HepG2 (cell line): ENCODE data around the gene TMEM141. TPM values are rescaled to one million over a fixed set of nuclear protein-coding genes. Genes with fewer than 3 reads are reported as not detected.

Experiments
- ARNT ChIP-seq: fragments of 450-650 bp; IDR thresholded peaks from 2 replicates; pipeline ENCODE4 v1.6.1; 2017
- ATF7-NPFF ChIP-seq: sonication (generic); formaldehyde crosslinking; IDR thresholded peaks from 2 replicates; pipeline ENCODE4 v1.8.1; 2023; ENCODE audit warnings: mild to moderate bottlenecking, low read depth, missing genetic modification reagents, moderate library complexity
- BATF2 ChIP-seq: sonication (generic); formaldehyde crosslinking; IDR thresholded peaks from 2 replicates; pipeline ENCODE4 v1.8.0; 2022; ENCODE audit warnings: mild to moderate bottlenecking, missing genetic modification reagents, moderate library complexity
- CREB1 ChIP-seq, 2 experiments: fragments of 450-650 bp in 1 of 2; IDR thresholded peaks; 2 replicates each; pipeline ENCODE4 v1.6.1; 2016 to 2017; ENCODE audit warnings: control low read depth in 1 of 2, mild to moderate bottlenecking in 1 of 2, missing compliant biosample characterization in 1 of 2, missing genetic modification characterization in 1 of 2
- DNMT3B ChIP-seq: conservative IDR thresholded peaks from 2 replicates; pipeline ENCODE4 v1.6.1; 2016; ENCODE audit warnings: missing biosample characterization, control low read depth
- EEA1 ChIP-seq: sonication (generic); formaldehyde crosslinking; IDR thresholded peaks from 2 replicates; pipeline ENCODE4 v1.5.1; 2020; ENCODE audit warnings: mild to moderate bottlenecking, missing genetic modification reagents, borderline replicate concordance
- FOXO1 ChIP-seq: sonication (generic); formaldehyde crosslinking; IDR thresholded peaks from 2 replicates; pipeline ENCODE4 v1.4.0; 2020; ENCODE audit warnings: missing genetic modification reagents
- FOXP4 ChIP-seq: sonication (generic); formaldehyde crosslinking; IDR thresholded peaks from 2 replicates; pipeline ENCODE4 v1.4.0; 2020; ENCODE audit warnings: missing genetic modification reagents
- HMGA1 ChIP-seq: sonication (generic); formaldehyde crosslinking; conservative IDR thresholded peaks from 2 replicates; pipeline ENCODE4 v1.4.0; 2020; ENCODE audit warnings: missing genetic modification reagents
- MXD3 ChIP-seq: IDR thresholded peaks from 2 replicates; pipeline ENCODE4 v1.6.1; 2016; ENCODE audit warnings: mild to moderate bottlenecking, missing biosample characterization, missing genetic modification reagents
- NFATC3 ChIP-seq: sonication (generic); formaldehyde crosslinking; IDR thresholded peaks from 2 replicates; pipeline ENCODE4 v1.5.1; 2020; ENCODE audit warnings: mild to moderate bottlenecking, missing genetic modification reagents
- PHF20 ChIP-seq: sonication (generic); formaldehyde crosslinking; IDR thresholded peaks from 2 replicates; pipeline ENCODE4 v1.5.0; 2020; ENCODE audit warnings: mild to moderate bottlenecking, missing genetic modification reagents
- RBM22 ChIP-seq: fragments of 200-400 bp; formaldehyde crosslinking; optimal IDR thresholded peaks from 2 replicates; pipeline ENCODE3; 2017; ENCODE audit warnings: mild to moderate bottlenecking, low read length, moderate library complexity
- SNAPC5 ChIP-seq: sonication (generic); formaldehyde crosslinking; IDR thresholded peaks from 2 replicates; pipeline ENCODE4 v1.8.1; 2023; ENCODE audit warnings: mild to moderate bottlenecking, missing genetic modification reagents, borderline replicate concordance
- TP53 ChIP-seq: sonication (generic); formaldehyde crosslinking; conservative IDR thresholded peaks from 2 replicates; pipeline ENCODE4 v1.4.0; 2020; ENCODE audit warnings: missing genetic modification reagents
- ZBTB14 ChIP-seq: sonication (generic); formaldehyde crosslinking; IDR thresholded peaks from 2 replicates; pipeline ENCODE4 v1.4.0; 2020; ENCODE audit warnings: missing genetic modification reagents
- ZBTB37 ChIP-seq: sonication (generic); formaldehyde crosslinking; IDR thresholded peaks from 2 replicates; pipeline ENCODE4 v1.4.0; 2020; ENCODE audit warnings: mild to moderate bottlenecking, missing genetic modification reagents
- ZNF138 ChIP-seq: sonication (generic); formaldehyde crosslinking; IDR thresholded peaks from 2 replicates; pipeline ENCODE4 v1.5.0; 2020; ENCODE audit warnings: mild to moderate bottlenecking, low read depth, missing genetic modification reagents
- ZNF251 ChIP-seq: sonication (generic); formaldehyde crosslinking; IDR thresholded peaks from 2 replicates; pipeline ENCODE4 v1.9.0; 2021; ENCODE audit warnings: mild to moderate bottlenecking, missing genetic modification reagents
- ZNF350 ChIP-seq: sonication (generic); formaldehyde crosslinking; IDR thresholded peaks from 2 replicates; pipeline ENCODE4 v1.4.0; 2020; ENCODE audit warnings: mild to moderate bottlenecking, low read depth, missing genetic modification reagents, borderline replicate concordance
- ZNF564 ChIP-seq: sonication (generic); formaldehyde crosslinking; IDR thresholded peaks from 2 replicates; pipeline ENCODE4 v1.8.1; 2023; ENCODE audit warnings: mild to moderate bottlenecking, missing genetic modification reagents
- ZNF577 ChIP-seq: sonication (generic); formaldehyde crosslinking; IDR thresholded peaks from 2 replicates; pipeline ENCODE4 v1.4.0; 2020; ENCODE audit warnings: mild to moderate bottlenecking, low read depth, missing genetic modification reagents, borderline replicate concordance
- ZNF672 ChIP-seq: sonication (generic); formaldehyde crosslinking; IDR thresholded peaks from 2 replicates; pipeline ENCODE4 v1.8.1; 2022; ENCODE audit warnings: missing genetic modification reagents
- ZNF879 ChIP-seq: sonication (generic); formaldehyde crosslinking; IDR thresholded peaks from 2 replicates; pipeline ENCODE4 v1.8.1; 2023; ENCODE audit warnings: missing genetic modification reagents
- polyA plus RNA-seq, 8 experiments: library from polyadenylated mRNA; depleted of rRNA in 3 of 8; stranded (reverse) in 7 of 8; unstranded in 1 of 8; fragments of >200 nt; fragmentation: Illumina TruSeq in 4 of 8; extraction: Trizol in 4 of 8; gene quantifications; 2 replicates each; pipeline versions ENCODE4 v1.2.1 to v1.2.3, GENCODE V29; 2011 to 2016; ENCODE audit warnings: low read depth in 4 of 8, missing spikeins in 1 of 8, mixed read lengths in 1 of 8; ENCODE audit not compliant: insufficient read depth in 1 of 8
- total RNA-seq, 5 experiments: library from RNA; depleted of rRNA; stranded (reverse); fragments of >200 nt; fragmentation: Illumina TruSeq; extraction: Trizol; gene quantifications; 2 replicates each; pipeline ENCODE4 v1.2.3, GENCODE V29; 2016; ENCODE audit warnings: low read depth in 1 of 5

Gene TMEM141
- total and polyA plus RNA-seq, 2 of the 13 experiments (the other 11 are each of a cell fraction or from before 2014, with no cell fraction given) = 81.0 to 202 TPM

GRCh38 chr9:136840877-136841645, 49.9 kb downstream of the TMEM141 start (continued):
- TF ChIP-seq ATF7-NPFF = peak; percentile 51; the same call in 1 of the 2 replicates
- TF ChIP-seq RBM22 = peak; percentile 70
- TF ChIP-seq NFATC3 = 0 out of 2 replicates have a peak, but pooled peaks have one; percentile 20
- TF ChIP-seq ZNF251 (CRISPR knock-in tag) = 0 out of 2 replicates have a peak, but pooled peaks have one; percentile 70
- no peak for TF ChIP-seq FOXO1 (CRISPR knock-in tag)
- peak; percentile 84; the same call in 1 of the 2 replicates for TF ChIP-seq BATF2
- TF ChIP-seq MXD3 (CRISPR knock-in tag) = no peak
- TF ChIP-seq CREB1 (IDR thresholded peaks at IDR 0.05) = no peak
- TF ChIP-seq CREB1 (CRISPR knock-in tag; IDR thresholded peaks at IDR 0.05) = no peak
- TF ChIP-seq ZNF879 (CRISPR knock-in tag) = 0 out of 2 replicates have a peak, but pooled peaks have one; percentile 30
- no peak; the same call in 1 of the 2 replicates for TF ChIP-seq ZNF564 (CRISPR knock-in tag)
- TF ChIP-seq TP53 (CRISPR knock-in tag) = no peak
- no peak for TF ChIP-seq DNMT3B (CRISPR knock-in tag)
- no peak; the same call in 1 of the 2 replicates for TF ChIP-seq EEA1 (CRISPR knock-in tag)
- TF ChIP-seq ZBTB37 (CRISPR knock-in tag) = no peak
- TF ChIP-seq PHF20 (CRISPR knock-in tag) = no peak
- no peak for TF ChIP-seq SNAPC5 (CRISPR knock-in tag)
- no peak for TF ChIP-seq HMGA1
- 0 out of 2 replicates have a peak, but pooled peaks have one; percentile 37 for TF ChIP-seq FOXP4 (CRISPR knock-in tag)
- TF ChIP-seq ZNF672 (CRISPR knock-in tag) = no peak; the same call in 1 of the 2 replicates
- TF ChIP-seq ZNF350 (CRISPR knock-in tag) = peak; percentile 62; the same call in 1 of the 2 replicates
- TF ChIP-seq ZNF577 (CRISPR knock-in tag) = no peak
- TF ChIP-seq ZBTB14 (CRISPR knock-in tag) = no peak
- no peak for TF ChIP-seq ARNT
- TF ChIP-seq ZNF138 (CRISPR knock-in tag) = no peak
